ENCODE results near the gene KIF21A. TPM values are rescaled to one million over a fixed set of nuclear protein-coding genes. Genes with fewer than 3 reads are reported as not detected.

Gene KIF21A, protein sequence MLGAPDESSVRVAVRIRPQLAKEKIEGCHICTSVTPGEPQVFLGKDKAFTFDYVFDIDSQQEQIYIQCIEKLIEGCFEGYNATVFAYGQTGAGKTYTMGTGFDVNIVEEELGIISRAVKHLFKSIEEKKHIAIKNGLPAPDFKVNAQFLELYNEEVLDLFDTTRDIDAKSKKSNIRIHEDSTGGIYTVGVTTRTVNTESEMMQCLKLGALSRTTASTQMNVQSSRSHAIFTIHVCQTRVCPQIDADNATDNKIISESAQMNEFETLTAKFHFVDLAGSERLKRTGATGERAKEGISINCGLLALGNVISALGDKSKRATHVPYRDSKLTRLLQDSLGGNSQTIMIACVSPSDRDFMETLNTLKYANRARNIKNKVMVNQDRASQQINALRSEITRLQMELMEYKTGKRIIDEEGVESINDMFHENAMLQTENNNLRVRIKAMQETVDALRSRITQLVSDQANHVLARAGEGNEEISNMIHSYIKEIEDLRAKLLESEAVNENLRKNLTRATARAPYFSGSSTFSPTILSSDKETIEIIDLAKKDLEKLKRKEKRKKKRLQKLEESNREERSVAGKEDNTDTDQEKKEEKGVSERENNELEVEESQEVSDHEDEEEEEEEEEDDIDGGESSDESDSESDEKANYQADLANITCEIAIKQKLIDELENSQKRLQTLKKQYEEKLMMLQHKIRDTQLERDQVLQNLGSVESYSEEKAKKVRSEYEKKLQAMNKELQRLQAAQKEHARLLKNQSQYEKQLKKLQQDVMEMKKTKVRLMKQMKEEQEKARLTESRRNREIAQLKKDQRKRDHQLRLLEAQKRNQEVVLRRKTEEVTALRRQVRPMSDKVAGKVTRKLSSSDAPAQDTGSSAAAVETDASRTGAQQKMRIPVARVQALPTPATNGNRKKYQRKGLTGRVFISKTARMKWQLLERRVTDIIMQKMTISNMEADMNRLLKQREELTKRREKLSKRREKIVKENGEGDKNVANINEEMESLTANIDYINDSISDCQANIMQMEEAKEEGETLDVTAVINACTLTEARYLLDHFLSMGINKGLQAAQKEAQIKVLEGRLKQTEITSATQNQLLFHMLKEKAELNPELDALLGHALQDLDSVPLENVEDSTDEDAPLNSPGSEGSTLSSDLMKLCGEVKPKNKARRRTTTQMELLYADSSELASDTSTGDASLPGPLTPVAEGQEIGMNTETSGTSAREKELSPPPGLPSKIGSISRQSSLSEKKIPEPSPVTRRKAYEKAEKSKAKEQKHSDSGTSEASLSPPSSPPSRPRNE (N-terminal part only)
- 10 to 100 TPM; 32.2 to 52.6 (median 44.0) TPM for total RNA-seq

DNA sequence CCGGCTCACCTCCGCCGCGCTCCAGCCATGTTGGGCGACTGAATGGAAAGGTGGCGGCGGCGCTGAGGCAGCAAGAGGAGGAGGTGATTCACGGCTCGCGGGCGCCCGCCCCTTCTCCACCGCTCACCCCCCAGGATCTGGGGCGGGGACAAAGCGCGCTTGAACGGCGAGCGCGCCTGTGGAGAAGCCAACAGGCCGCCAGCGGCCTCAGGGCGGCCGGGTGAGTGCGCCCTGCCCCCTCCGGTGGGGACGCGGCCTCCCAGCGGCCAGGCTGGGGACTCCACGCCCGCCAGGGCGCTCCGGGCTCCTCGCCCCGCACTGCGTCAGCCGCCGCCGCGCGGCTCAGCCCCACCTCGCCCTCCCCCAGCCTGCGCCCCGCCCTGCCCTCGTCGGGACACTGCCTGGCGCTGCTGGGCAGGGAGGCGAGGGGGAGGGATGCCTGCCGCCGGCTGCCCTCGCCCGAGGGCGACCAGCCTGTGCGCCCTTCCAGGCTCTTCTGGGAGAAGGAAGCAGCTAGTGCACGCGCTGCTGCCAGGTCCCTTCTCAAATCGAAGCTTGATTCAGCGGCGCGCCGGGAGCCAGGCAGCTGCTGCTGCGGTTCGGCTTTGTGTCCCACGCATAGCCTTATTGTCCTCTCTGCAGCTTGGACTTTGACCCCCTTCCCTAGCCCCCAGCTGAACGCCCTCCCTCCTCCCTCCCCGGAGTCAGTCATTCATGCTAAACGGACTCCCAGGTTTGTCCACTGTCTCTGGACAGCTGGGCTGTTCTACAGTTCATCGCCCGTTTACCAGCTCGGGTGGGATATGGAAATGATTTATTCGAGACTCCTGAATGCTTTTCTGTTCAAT, at the start of gene KIF21A:
TSS of gene KIF21A (minus strand) at position 40 of the 848 bp plus-strand sequence. CDS start 150 bp downstream, outside the sequence.
- no peak for TF ChIP-seq POLR2A (IDR thresholded peaks at IDR 0.05)
- TF ChIP-seq, protein P1, sequence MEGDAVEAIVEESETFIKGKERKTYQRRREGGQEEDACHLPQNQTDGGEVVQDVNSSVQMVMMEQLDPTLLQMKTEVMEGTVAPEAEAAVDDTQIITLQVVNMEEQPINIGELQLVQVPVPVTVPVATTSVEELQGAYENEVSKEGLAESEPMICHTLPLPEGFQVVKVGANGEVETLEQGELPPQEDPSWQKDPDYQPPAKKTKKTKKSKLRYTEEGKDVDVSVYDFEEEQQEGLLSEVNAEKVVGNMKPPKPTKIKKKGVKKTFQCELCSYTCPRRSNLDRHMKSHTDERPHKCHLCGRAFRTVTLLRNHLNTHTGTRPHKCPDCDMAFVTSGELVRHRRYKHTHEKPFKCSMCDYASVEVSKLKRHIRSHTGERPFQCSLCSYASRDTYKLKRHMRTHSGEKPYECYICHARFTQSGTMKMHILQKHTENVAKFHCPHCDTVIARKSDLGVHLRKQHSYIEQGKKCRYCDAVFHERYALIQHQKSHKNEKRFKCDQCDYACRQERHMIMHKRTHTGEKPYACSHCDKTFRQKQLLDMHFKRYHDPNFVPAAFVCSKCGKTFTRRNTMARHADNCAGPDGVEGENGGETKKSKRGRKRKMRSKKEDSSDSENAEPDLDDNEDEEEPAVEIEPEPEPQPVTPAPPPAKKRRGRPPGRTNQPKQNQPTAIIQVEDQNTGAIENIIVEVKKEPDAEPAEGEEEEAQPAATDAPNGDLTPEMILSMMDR (IDR thresholded peaks at IDR 0.05): no peak
- H3K4me3 ChIP-seq (ENCODE audit: low read depth, poor library complexity, severe bottlenecking): peak within 1 kb of the TSS; percentile 92
- intact Hi-C loops (cut with DNase I; ENCODE audit: low total_unique reads): no loop called here
- DNase-seq (ENCODE audit: low spot score in 2 of 2): peak; percentile 76 to 97
- 2% methylated on average over 25 to 41 of the region's 72 CpGs for WGBS, 2 donors

DNA sequence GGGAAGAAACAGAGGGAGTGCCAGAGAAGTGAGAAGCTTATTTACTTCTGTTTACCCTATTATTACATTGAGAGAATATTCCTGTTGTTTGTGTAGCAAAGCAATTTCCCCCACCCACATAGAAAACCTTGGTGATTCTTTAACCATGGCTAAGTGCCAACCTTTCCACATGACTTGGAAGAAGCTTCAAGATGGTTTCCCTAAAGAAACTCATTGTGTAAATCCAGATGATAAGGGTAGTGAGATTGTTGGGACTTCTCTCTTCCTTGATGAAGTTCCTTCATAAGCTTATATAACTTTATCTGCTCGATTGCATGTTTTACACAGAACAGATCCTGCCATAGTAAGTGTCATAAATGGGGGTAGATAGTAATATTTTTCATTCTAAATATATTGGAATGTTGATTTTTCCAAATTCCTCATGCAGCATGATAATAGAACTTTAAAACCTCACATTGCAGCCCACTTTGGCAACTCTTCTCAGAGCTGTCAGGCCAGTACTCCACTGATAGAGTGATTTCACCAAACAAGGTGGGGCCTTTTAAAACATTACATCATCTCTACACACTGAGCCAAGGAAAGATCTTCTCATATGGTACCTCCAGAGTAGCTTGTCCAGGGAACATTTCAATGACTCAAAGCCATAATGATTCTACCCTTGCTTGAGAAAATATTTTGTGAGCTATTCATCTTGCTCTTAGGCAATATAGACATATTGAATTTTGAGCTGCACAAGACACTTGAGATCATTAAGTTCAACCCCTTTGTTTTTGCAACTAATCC, 47.8 kb upstream of the KIF21A start:
- no peak for TF ChIP-seq POLR2A (IDR thresholded peaks at IDR 0.05)
- TF ChIP-seq, protein P1 (IDR thresholded peaks at IDR 0.05): no peak
- no peak for DNase-seq (ENCODE audit: low spot score in 2 of 2)
- intact Hi-C loops (cut with DNase I; ENCODE audit: low total_unique reads): no loop called here
- no peak overlapping the region for H3K4me3 ChIP-seq (ENCODE audit: low read depth, poor library complexity, severe bottlenecking)
- 54 to 72% methylated on average over 1 of the region's 1 CpG for WGBS, 2 donors

DNA sequence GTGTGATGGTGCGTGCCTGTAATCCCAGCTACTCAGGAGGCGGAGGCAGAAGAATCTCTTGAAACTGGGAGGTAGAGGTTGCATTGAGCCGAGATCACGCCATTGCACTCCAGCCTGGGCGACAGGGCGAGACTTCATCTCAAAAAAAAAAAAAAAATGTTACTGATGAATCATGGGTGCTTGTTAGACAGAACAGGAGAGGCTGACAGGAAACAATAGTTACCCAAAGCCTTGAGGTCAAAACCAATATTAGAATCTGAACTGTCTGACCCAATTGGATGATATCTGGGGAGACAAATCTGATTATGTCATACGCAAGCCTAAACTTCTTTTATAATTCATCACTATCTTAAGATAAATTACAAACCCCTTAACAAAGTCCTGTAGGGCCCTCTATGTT, 40.7 kb upstream of the KIF21A start:
- no peak for DNase-seq (ENCODE audit: low spot score in 2 of 2)
- TF ChIP-seq POLR2A (IDR thresholded peaks at IDR 0.05): no peak
- TF ChIP-seq, protein P1 (IDR thresholded peaks at IDR 0.05): no peak
- no peak overlapping the region for H3K4me3 ChIP-seq (ENCODE audit: low read depth, poor library complexity, severe bottlenecking)
- 90 to 93% methylated on average over 7 of the region's 7 CpGs for WGBS, 2 donors
- intact Hi-C loops (cut with DNase I; ENCODE audit: low total_unique reads): no loop called here

DNA sequence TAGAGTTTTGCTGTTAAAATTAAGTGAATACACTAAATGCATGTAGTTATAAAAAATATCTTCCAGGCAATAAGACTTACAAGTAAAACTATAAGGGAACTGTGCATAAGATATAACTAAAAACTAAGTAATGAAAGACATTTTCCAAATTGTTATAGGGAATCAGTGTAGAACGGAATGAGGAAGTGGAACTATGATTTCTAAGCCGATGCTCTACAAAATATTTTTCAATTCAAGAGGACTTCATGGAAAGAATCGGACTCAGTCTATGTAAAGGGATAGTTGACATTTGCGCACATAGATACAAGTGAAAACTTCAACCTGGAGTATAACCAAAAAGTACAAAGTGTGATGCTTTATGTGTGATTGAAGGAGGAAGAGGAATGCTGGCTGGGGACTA, 40.1 kb upstream of the KIF21A start:
- 90 to 92% methylated on average over 4 of the region's 4 CpGs for WGBS, 2 donors
- intact Hi-C loops (cut with DNase I; ENCODE audit: low total_unique reads): no loop called here
- no peak for DNase-seq (ENCODE audit: low spot score in 2 of 2)
- no peak overlapping the region for H3K4me3 ChIP-seq (ENCODE audit: low read depth, poor library complexity, severe bottlenecking)
- TF ChIP-seq POLR2A (IDR thresholded peaks at IDR 0.05): no peak
- TF ChIP-seq, protein P1 (IDR thresholded peaks at IDR 0.05): no peak

Measured in lower leg skin (tissue), 4 donors.